ENCODE data around the gene BAZ2B. TPM values are rescaled to one million over a fixed set of nuclear protein-coding genes. Genes with fewer than 3 reads are reported as not detected.

Gene BAZ2B
- total and polyA plus RNA-seq, 7 experiments from 2014 or later = 9.9 to 57.4 (median 15.3) TPM

GRCh38 chr2:159586034-159586433 lies 30.3 kb downstream of the BAZ2B start:
- H3K36me3 Mint-ChIP-seq = peaks cover 0 to 6% (median 4%) of the 10 kb centered on the region in 5 donors
- no peaks in the 10 kb centered on the region for H3K27me3 Mint-ChIP-seq
- no peak overlapping the region for H3K27ac Mint-ChIP-seq
- H3K9me3 ChIP-seq (ENCODE audit: control insufficient read depth in 2 of 3, low read length in 3 of 3) = no peaks in the 10 kb centered on the region
- H3K27ac ChIP-seq (ENCODE audit: low read depth, low read length) = no peak overlapping the region
- POLR2A ChIA-PET = no interaction called here
- H3K4me3 Mint-ChIP-seq = no peak overlapping the region
- H3K4me1 ChIP-seq (ENCODE audit: control insufficient read depth in 2 of 2, insufficient read depth in 2 of 2, low read length in 2 of 2) = no peaks in the 10 kb centered on the region
- no peaks in the 10 kb centered on the region for H3K27me3 ChIP-seq (ENCODE audit: control insufficient read depth in 2 of 2, insufficient read depth in 2 of 2, low read length in 2 of 2)
- ATAC-seq (no peak), DNase-seq (no peak)
- H3K36me3 ChIP-seq (ENCODE audit: control insufficient read depth in 2 of 3, insufficient read depth in 3 of 3, low read length in 3 of 3) = no peaks in the 10 kb centered on the region
- CTCF ChIA-PET = no interaction called here
- H3K4me3 ChIP-seq (ENCODE audit: low read length) = no peak overlapping the region
- peaks cover 0 to 1% (median 0%) of the 10 kb centered on the region in 7 donors for H3K4me1 Mint-ChIP-seq
- peaks cover 0 to 5% (median 0%) of the 10 kb centered on the region in 11 donors for H3K9me3 Mint-ChIP-seq
- intact Hi-C loops (cut with micrococcal nuclease) = no loop called here

GRCh38 chr2:159585622-159586021 lies 30.7 kb downstream of the BAZ2B start:
- Mint-ChIP-seq H3K27ac (no peak overlapping the region), H3K9me3 (peaks cover 0 to 5% (median 0%) of the 10 kb centered on the region in 11 donors), H3K27me3 (no peaks in the 10 kb centered on the region), H3K4me3 (no peak overlapping the region), H3K4me1 (peaks cover 0 to 1% (median 0%) of the 10 kb centered on the region in 7 donors), H3K36me3 (peaks cover 0 to 6% (median 4%) of the 10 kb centered on the region in 5 donors)
- no peak overlapping the region for H3K4me3 ChIP-seq (ENCODE audit: low read length)
- H3K27ac ChIP-seq (ENCODE audit: low read depth, low read length) = no peak overlapping the region
- H3K36me3 ChIP-seq (ENCODE audit: control insufficient read depth in 2 of 3, insufficient read depth in 3 of 3, low read length in 3 of 3) = no peaks in the 10 kb centered on the region
- POLR2A ChIA-PET = no interaction called here
- CTCF ChIA-PET = no interaction called here
- no peak for ATAC-seq
- no peak for DNase-seq
- H3K27me3 ChIP-seq (ENCODE audit: control insufficient read depth in 2 of 2, insufficient read depth in 2 of 2, low read length in 2 of 2) = no peaks in the 10 kb centered on the region
- no peaks in the 10 kb centered on the region for H3K4me1 ChIP-seq (ENCODE audit: control insufficient read depth in 2 of 2, insufficient read depth in 2 of 2, low read length in 2 of 2)
- H3K9me3 ChIP-seq (ENCODE audit: control insufficient read depth in 2 of 3, low read length in 3 of 3) = no peaks in the 10 kb centered on the region
- intact Hi-C loops (cut with micrococcal nuclease) = no loop called here

- Mint-ChIP-seq H3K4me3 (no peak overlapping the region), H3K27ac (no peak overlapping the region), H3K4me1 (peaks cover 0 to 1% (median 0%) of the 10 kb centered on the region in 7 donors), H3K9me3 (peaks cover 0 to 10% (median 4%) of the 10 kb centered on the region in 11 donors), H3K36me3 (peaks cover 0 to 10% (median 5%) of the 10 kb centered on the region in 5 donors), H3K27me3 (no peaks in the 10 kb centered on the region)
- Histone ChIP-seq H3K36me3 (ENCODE audit: control insufficient read depth in 2 of 3, insufficient read depth in 3 of 3, low read length in 3 of 3) (no peaks in the 10 kb centered on the region), H3K27ac (ENCODE audit: low read depth, low read length) (no peak overlapping the region), H3K4me3 (ENCODE audit: low read length) (no peak overlapping the region), H3K9me3 (ENCODE audit: control insufficient read depth in 2 of 3, low read length in 3 of 3) (no peaks in the 10 kb centered on the region), H3K27me3 (ENCODE audit: control insufficient read depth in 2 of 2, insufficient read depth in 2 of 2, low read length in 2 of 2) (no peaks in the 10 kb centered on the region), H3K4me1 (ENCODE audit: control insufficient read depth in 2 of 2, insufficient read depth in 2 of 2, low read length in 2 of 2) (no peaks in the 10 kb centered on the region)
- ChIA-PET POLR2A (no interaction called here), CTCF (no interaction called here)
- no peak for ATAC-seq
- intact Hi-C loops (cut with micrococcal nuclease) = no loop called here
- no peak for DNase-seq
Measured at GRCh38 chr2:159584796-159585195, 31.6 kb downstream of the BAZ2B start.

GRCh38 chr2:159573846-159574606 lies 42.3 kb downstream of the BAZ2B start:
- H3K9me3 Mint-ChIP-seq = peaks cover 0 to 23% (median 6%) of the 10 kb centered on the region in 11 donors
- intact Hi-C loops (cut with micrococcal nuclease) = no loop called here
- ChIA-PET CTCF (no interaction called here), POLR2A (no interaction called here)
- H3K4me3 ChIP-seq (ENCODE audit: low read length) = no peak overlapping the region
- no peak overlapping the region for H3K4me3 Mint-ChIP-seq
- no peaks in the 10 kb centered on the region for H3K9me3 ChIP-seq (ENCODE audit: control insufficient read depth in 2 of 3, low read length in 3 of 3)
- peaks cover 0 to 28% (median 17%) of the 10 kb centered on the region in 5 donors for H3K36me3 Mint-ChIP-seq
- H3K27ac Mint-ChIP-seq = no peak overlapping the region
- no peaks in the 10 kb centered on the region for H3K27me3 ChIP-seq (ENCODE audit: control insufficient read depth in 2 of 2, insufficient read depth in 2 of 2, low read length in 2 of 2)
- H3K36me3 ChIP-seq (ENCODE audit: control insufficient read depth in 2 of 3, insufficient read depth in 3 of 3, low read length in 3 of 3) = no peaks in the 10 kb centered on the region
- peaks cover 0 to 2% (median 0%) of the 10 kb centered on the region in 5 donors for H3K27me3 Mint-ChIP-seq
- no peaks in the 10 kb centered on the region for H3K4me1 ChIP-seq (ENCODE audit: control insufficient read depth in 2 of 2, insufficient read depth in 2 of 2, low read length in 2 of 2)
- DNase-seq = no peak
- ATAC-seq = peak; percentile 24
- no peak overlapping the region for H3K27ac ChIP-seq (ENCODE audit: low read depth, low read length)
- peaks cover 0 to 2% (median 0%) of the 10 kb centered on the region in 7 donors for H3K4me1 Mint-ChIP-seq

- DNase-seq (no peak), ATAC-seq (no peak)
- Mint-ChIP-seq H3K27ac (no peak overlapping the region), H3K27me3 (no peaks in the 10 kb centered on the region), H3K9me3 (peaks cover 0 to 18% (median 6%) of the 10 kb centered on the region in 11 donors), H3K36me3 (peaks cover 0 to 24% (median 13%) of the 10 kb centered on the region in 5 donors), H3K4me1 (peaks cover 0 to 2% (median 0%) of the 10 kb centered on the region in 7 donors), H3K4me3 (no peak overlapping the region)
- ChIA-PET CTCF (no interaction called here), POLR2A (no interaction called here)
- no peak overlapping the region for H3K4me3 ChIP-seq (ENCODE audit: low read length)
- H3K27ac ChIP-seq (ENCODE audit: low read depth, low read length) = no peak overlapping the region
- H3K9me3 ChIP-seq (ENCODE audit: control insufficient read depth in 2 of 3, low read length in 3 of 3) = no peaks in the 10 kb centered on the region
- intact Hi-C loops (cut with micrococcal nuclease) = no loop called here
- no peaks in the 10 kb centered on the region for H3K4me1 ChIP-seq (ENCODE audit: control insufficient read depth in 2 of 2, insufficient read depth in 2 of 2, low read length in 2 of 2)
- no peaks in the 10 kb centered on the region for H3K36me3 ChIP-seq (ENCODE audit: control insufficient read depth in 2 of 3, insufficient read depth in 3 of 3, low read length in 3 of 3)
- no peaks in the 10 kb centered on the region for H3K27me3 ChIP-seq (ENCODE audit: control insufficient read depth in 2 of 2, insufficient read depth in 2 of 2, low read length in 2 of 2)
Measured at GRCh38 chr2:159573294-159573693, 43.1 kb downstream of the BAZ2B start.

GRCh38 chr2:159572459-159572858 lies 43.9 kb downstream of the BAZ2B start:
- POLR2A ChIA-PET = no interaction called here
- no peak overlapping the region for H3K4me3 Mint-ChIP-seq
- Histone ChIP-seq H3K9me3 (ENCODE audit: control insufficient read depth in 2 of 3, low read length in 3 of 3) (no peaks in the 10 kb centered on the region), H3K4me3 (ENCODE audit: low read length) (no peak overlapping the region), H3K27me3 (ENCODE audit: control insufficient read depth in 2 of 2, insufficient read depth in 2 of 2, low read length in 2 of 2) (no peaks in the 10 kb centered on the region), H3K36me3 (ENCODE audit: control insufficient read depth in 2 of 3, insufficient read depth in 3 of 3, low read length in 3 of 3) (no peaks in the 10 kb centered on the region), H3K4me1 (ENCODE audit: control insufficient read depth in 2 of 2, insufficient read depth in 2 of 2, low read length in 2 of 2) (no peaks in the 10 kb centered on the region), H3K27ac (ENCODE audit: low read depth, low read length) (no peak overlapping the region)
- no peaks in the 10 kb centered on the region for H3K27me3 Mint-ChIP-seq
- ATAC-seq (no peak), DNase-seq (no peak)
- CTCF ChIA-PET = no interaction called here
- intact Hi-C loops (cut with micrococcal nuclease) = no loop called here
- H3K9me3 Mint-ChIP-seq = peaks cover 0 to 18% (median 6%) of the 10 kb centered on the region in 11 donors
- peaks cover 0 to 2% (median 0%) of the 10 kb centered on the region in 7 donors for H3K4me1 Mint-ChIP-seq
- no peak overlapping the region for H3K27ac Mint-ChIP-seq
- H3K36me3 Mint-ChIP-seq = peaks cover 0 to 24% (median 13%) of the 10 kb centered on the region in 5 donors

Data from naive thymus-derived CD4-positive, alpha-beta T cell (primary cell).